Activated effector memory CD4-positive, alpha-beta T cell treated with Interleukin-2 at 50 U/mL for 16 hours (primary cell): ENCODE data around the gene MAP2.

Experiments
- DNase-seq: peaks from one replicate; pipeline ENCODE4 v3.0.0-alpha.2; 2020

MAP2 gene

GRCh38 chr2:209534228-209534627 is 110.4 kb downstream of the MAP2 start:
- DNase-seq: no peak

- DNase-seq: no peak
Measured at GRCh38 chr2:209536363-209536762, 112.5 kb downstream of the MAP2 start.

GRCh38 chr2:209547726-209548125 is 123.9 kb downstream of the MAP2 start:
- no peak for DNase-seq

- no peak for DNase-seq
Measured at GRCh38 chr2:209549589-209549988, 125.7 kb downstream of the MAP2 start.

GRCh38 chr2:209553913-209554312 is 130.1 kb downstream of the MAP2 start:
- no peak for DNase-seq

GRCh38 chr2:209556354-209556961 is 132.6 kb downstream of the MAP2 start:
- DNase-seq: no peak

- no peak for DNase-seq
Measured at GRCh38 chr2:209560911-209561310, 137.1 kb downstream of the MAP2 start.

GRCh38 chr2:209563453-209563852 is 139.6 kb downstream of the MAP2 start:
- DNase-seq: no peak

GRCh38 chr2:209564816-209565215 is 141.0 kb downstream of the MAP2 start:
- DNase-seq: no peak

- no peak for DNase-seq
Measured at GRCh38 chr2:209565896-209566582, 142.2 kb downstream of the MAP2 start.

- DNase-seq: no peak
Measured at GRCh38 chr2:209570194-209570593, 146.3 kb downstream of the MAP2 start.

GRCh38 chr2:209574515-209574914 is 150.7 kb downstream of the MAP2 start:
- DNase-seq: no peak

- no peak for DNase-seq
Measured at GRCh38 chr2:209577376-209578357, 153.8 kb downstream of the MAP2 start.

- DNase-seq: no peak
Measured at GRCh38 chr2:209578394-209579001, 154.7 kb downstream of the MAP2 start.

- no peak for DNase-seq
Measured at GRCh38 chr2:209579230-209579749, 155.4 kb downstream of the MAP2 start.

- no peak for DNase-seq
Measured at GRCh38 chr2:209581040-209581439, 157.2 kb downstream of the MAP2 start.

- DNase-seq: no peak
Measured at GRCh38 chr2:209582281-209582680, 158.4 kb downstream of the MAP2 start.

GRCh38 chr2:209584472-209584871 is 160.6 kb downstream of the MAP2 start:
- DNase-seq: no peak

- DNase-seq: no peak
Measured at GRCh38 chr2:209584915-209585314, 161.1 kb downstream of the MAP2 start.

GRCh38 chr2:209591021-209591420 is 167.2 kb downstream of the MAP2 start:
- no peak for DNase-seq

- DNase-seq: no peak
Measured at GRCh38 chr2:209592106-209592505, 168.3 kb downstream of the MAP2 start.

- no peak for DNase-seq
Measured at GRCh38 chr2:209593930-209594329, 170.1 kb downstream of the MAP2 start.

- no peak for DNase-seq
Measured at GRCh38 chr2:209596262-209596661, 172.4 kb downstream of the MAP2 start.
